ENCODE data around the gene FBLN5. TPM values are rescaled to one million over a fixed set of nuclear protein-coding genes. Genes with fewer than 3 reads are reported as not detected.

Gene FBLN5
- total RNA-seq, 4 donors from 2014 or later, result 79.7 to 161 (median 116) TPM

GRCh38 chr14:91961297-91962220 lies 14.1 kb upstream of the FBLN5 start:
- DNase-seq (ENCODE audit: extremely low spot score), result no peak
- no peak overlapping the region for H3K27ac ChIP-seq (replicated peaks in 1 of 4)

GRCh38 chr14:91957876-91958313 lies 10.4 kb upstream of the FBLN5 start:
- no peak overlapping the region for H3K27ac ChIP-seq (replicated peaks in 1 of 4)
- DNase-seq (ENCODE audit: extremely low spot score), result peak; percentile 57
- intact Hi-C loops (cut with DNase I), result no loop called here
- H3K4me3 ChIP-seq, result no peak overlapping the region
- peaks cover 0 to 5% (median 0%) of the 10 kb centered on the region in 4 donors for H3K27me3 ChIP-seq
- no peak for TF ChIP-seq POLR2AphosphoS5 (IDR thresholded peaks at IDR 0.05)
- TF ChIP-seq EP300 (IDR thresholded peaks at IDR 0.05), result no peak
- TF ChIP-seq CTCF (IDR thresholded peaks at IDR 0.05), result no peak
- no peaks in the 10 kb centered on the region for H3K4me1 ChIP-seq
- 87% methylated on average over 8 of the region's 9 CpGs for WGBS
- H3K9me3 ChIP-seq, result no peaks in the 10 kb centered on the region
- H3K36me3 ChIP-seq, result no peaks in the 10 kb centered on the region

More at GRCh38 chr14:91961297-91962220, 14.1 kb upstream of the FBLN5 start:
- H3K4me3 ChIP-seq, result no peak overlapping the region
- H3K36me3 ChIP-seq, result no peaks in the 10 kb centered on the region
- 69% methylated on average over 14 of the region's 14 CpGs for whole genome bisulfite sequencing
- intact Hi-C loops (cut with DNase I), result no loop called here
- H3K9me3 ChIP-seq, result no peaks in the 10 kb centered on the region
- peaks cover 0 to 2% (median 0%) of the 10 kb centered on the region in 4 donors for H3K27me3 ChIP-seq
- TF ChIP-seq POLR2AphosphoS5 (IDR thresholded peaks at IDR 0.05), result no peak
- TF ChIP-seq CTCF (IDR thresholded peaks at IDR 0.05), result no peak
- TF ChIP-seq POLR2A (IDR thresholded peaks at IDR 0.05; ENCODE audit: low read depth), result no peak
- no peak for TF ChIP-seq EP300 (IDR thresholded peaks at IDR 0.05)
- H3K4me1 ChIP-seq, result no peaks in the 10 kb centered on the region

GRCh38 chr14:91956616-91957015 lies 9.1 kb upstream of the FBLN5 start:
- Histone ChIP-seq H3K27ac (replicated peaks in 1 of 4) (no peak overlapping the region), H3K9me3 (no peaks in the 10 kb centered on the region), H3K4me1 (no peaks in the 10 kb centered on the region), H3K4me3 (no peak overlapping the region), H3K27me3 (peaks cover 0 to 5% (median 0%) of the 10 kb centered on the region in 4 donors), H3K36me3 (no peaks in the 10 kb centered on the region)
- intact Hi-C loops (cut with DNase I), result no loop called here
- 82% methylated on average over 5 of the region's 5 CpGs for WGBS
- no peak for TF ChIP-seq CTCF (IDR thresholded peaks at IDR 0.05)
- TF ChIP-seq EP300 (IDR thresholded peaks at IDR 0.05), result no peak
- DNase-seq (ENCODE audit: extremely low spot score), result peak; percentile 57

- H3K27ac ChIP-seq (replicated peaks in 1 of 4), result no peak overlapping the region
- no peak for TF ChIP-seq POLR2AphosphoS5 (IDR thresholded peaks at IDR 0.05)
- TF ChIP-seq POLR2A (IDR thresholded peaks at IDR 0.05; ENCODE audit: low read depth), result no peak
- no peak for TF ChIP-seq CTCF (IDR thresholded peaks at IDR 0.05)
- TF ChIP-seq EP300 (IDR thresholded peaks at IDR 0.05), result no peak
- no peaks in the 10 kb centered on the region for H3K36me3 ChIP-seq
- H3K27me3 ChIP-seq, result peaks cover 0 to 5% (median 0%) of the 10 kb centered on the region in 4 donors
- no peaks in the 10 kb centered on the region for H3K4me1 ChIP-seq
- H3K9me3 ChIP-seq, result no peaks in the 10 kb centered on the region
- intact Hi-C loops (cut with DNase I), result no loop called here
- 61% methylated on average over 1 of the region's 1 CpG for WGBS
- no peak for DNase-seq (ENCODE audit: extremely low spot score)
- no peak overlapping the region for H3K4me3 ChIP-seq
Measured at GRCh38 chr14:91955168-91955567, 7.7 kb upstream of the FBLN5 start.
